Testis (tissue), 2 donors: ENCODE data around the gene PITRM1.

Experiments used
- POLR2A ChIP-seq: fragments of 450-650 bp; IDR thresholded peaks from one replicate; pipeline ENCODE4 v1.6.1; 2017; ENCODE audit warnings: antibody characterized with exemption, mild to moderate bottlenecking, moderate library complexity
- TF ChIP-seq, protein P1 (sequence below), 3 experiments: fragments of 450-650 bp in 2 of 3; fragments of 200-600 bp in 1 of 3; sonication (generic) in 1 of 3; IDR thresholded peaks; one replicate each; pipeline ENCODE4 v1.5.1; 2016 to 2019; ENCODE audit warnings: antibody characterized with exemption in 3 of 3, mild to moderate bottlenecking in 2 of 3, moderate library complexity in 1 of 3

- TF ChIP-seq, protein P1, sequence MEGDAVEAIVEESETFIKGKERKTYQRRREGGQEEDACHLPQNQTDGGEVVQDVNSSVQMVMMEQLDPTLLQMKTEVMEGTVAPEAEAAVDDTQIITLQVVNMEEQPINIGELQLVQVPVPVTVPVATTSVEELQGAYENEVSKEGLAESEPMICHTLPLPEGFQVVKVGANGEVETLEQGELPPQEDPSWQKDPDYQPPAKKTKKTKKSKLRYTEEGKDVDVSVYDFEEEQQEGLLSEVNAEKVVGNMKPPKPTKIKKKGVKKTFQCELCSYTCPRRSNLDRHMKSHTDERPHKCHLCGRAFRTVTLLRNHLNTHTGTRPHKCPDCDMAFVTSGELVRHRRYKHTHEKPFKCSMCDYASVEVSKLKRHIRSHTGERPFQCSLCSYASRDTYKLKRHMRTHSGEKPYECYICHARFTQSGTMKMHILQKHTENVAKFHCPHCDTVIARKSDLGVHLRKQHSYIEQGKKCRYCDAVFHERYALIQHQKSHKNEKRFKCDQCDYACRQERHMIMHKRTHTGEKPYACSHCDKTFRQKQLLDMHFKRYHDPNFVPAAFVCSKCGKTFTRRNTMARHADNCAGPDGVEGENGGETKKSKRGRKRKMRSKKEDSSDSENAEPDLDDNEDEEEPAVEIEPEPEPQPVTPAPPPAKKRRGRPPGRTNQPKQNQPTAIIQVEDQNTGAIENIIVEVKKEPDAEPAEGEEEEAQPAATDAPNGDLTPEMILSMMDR (IDR thresholded peaks at IDR 0.05): no peak
- no peak for TF ChIP-seq POLR2A
These were observed 12.8 kb upstream of the PITRM1 start for GRCh38 chr10:3185386-3185785.
